Mesendoderm (in vitro differentiated cells): ENCODE data around the gene RNF11.
"Not testable (repeated sequence)": the region's sequence is repeated elsewhere in the genome, so short reads cannot be mapped to it uniquely, and the experiment has no call there.

ENCODE experiments used
- DNase-seq: peaks from one replicate; pipeline ENCODE4 v3.0.0; 2013
- H2AK5ac ChIP-seq: 2 replicates; pipeline ENCODE4 v1.6.1; 2013; ENCODE audit warnings: low read length, inconsistent platforms
- H2BK120ac ChIP-seq: 2 replicates; pipeline ENCODE4 v1.6.1; 2013; ENCODE audit warnings: low read depth, mild to moderate bottlenecking, low read length, moderate library complexity, mixed read lengths
- H2BK15ac ChIP-seq: replicated peaks from 2 replicates; pipeline ENCODE4 v1.6.1; 2013; ENCODE audit warnings: low read depth, mild to moderate bottlenecking, moderate library complexity
- H2BK5ac ChIP-seq: 2 replicates; pipeline ENCODE4 v1.6.1; 2013; ENCODE audit warnings: low read length, inconsistent platforms
- H3K18ac ChIP-seq: 2 replicates; pipeline ENCODE4 v1.6.1; 2013; ENCODE audit warnings: mild to moderate bottlenecking, low read length, mixed read lengths
- H3K23ac ChIP-seq: one replicate; pipeline ENCODE4 v1.6.1; 2013; ENCODE audit warnings: low read length
- H3K27ac ChIP-seq: 2 replicates; pipeline ENCODE4 v1.5.1; 2013; ENCODE audit warnings: low read depth, mild to moderate bottlenecking, inconsistent platforms, low read length, moderate library complexity
- H3K27me3 ChIP-seq: 2 replicates; pipeline ENCODE4 v1.6.1; 2013; ENCODE audit warnings: low read length, control low read depth, mild to moderate bottlenecking, inconsistent platforms; ENCODE audit not compliant: insufficient read depth, poor library complexity
- H3K36me3 ChIP-seq: 2 replicates; pipeline ENCODE4 v1.6.1; 2013; ENCODE audit warnings: low read length, inconsistent platforms; ENCODE audit not compliant: control insufficient read depth, insufficient read depth
- H3K4ac ChIP-seq: one replicate; pipeline ENCODE4 v1.6.1; 2013; ENCODE audit warnings: low read depth, mild to moderate bottlenecking, low read length, moderate library complexity
- H3K4me1 ChIP-seq: 2 replicates; pipeline ENCODE4 v1.6.1; 2013; ENCODE audit warnings: low read depth, low read length, inconsistent platforms; ENCODE audit not compliant: control insufficient read depth
- H3K4me2 ChIP-seq: 2 replicates; pipeline ENCODE4 v1.6.1; 2013; ENCODE audit warnings: low read length
- H3K4me3 ChIP-seq: 2 replicates; pipeline ENCODE4 v1.5.1; 2013; ENCODE audit warnings: mild to moderate bottlenecking, low read length
- H3K56ac ChIP-seq: one replicate; pipeline ENCODE4 v1.6.1; 2013; ENCODE audit warnings: low read length
- H3K79me1 ChIP-seq: 2 replicates; pipeline ENCODE4 v1.6.1; 2013; ENCODE audit warnings: low read length, inconsistent platforms
- H3K79me2 ChIP-seq: 2 replicates; pipeline ENCODE4 v1.6.1; 2013; ENCODE audit warnings: mild to moderate bottlenecking, low read length; ENCODE audit not compliant: control insufficient read depth, insufficient read depth
- H3K9ac ChIP-seq: 2 replicates; pipeline ENCODE4 v1.6.1; 2013; ENCODE audit warnings: low read length, inconsistent platforms
- H4K5ac ChIP-seq: one replicate; pipeline ENCODE4 v1.6.1; 2013; ENCODE audit warnings: low read length
- H4K8ac ChIP-seq: one replicate; pipeline ENCODE4 v1.6.1; 2013; ENCODE audit warnings: low read depth, mild to moderate bottlenecking, control low read depth, low read length, moderate library complexity
- WGBS: extraction: QIAGEN DNeasy Blood & Tissue Kit; methylation state at CpG from one replicate; pipeline ENCODE4 v1.1.7; 2013; ENCODE audit warnings: low lambda C conversion rate, missing lambda C conversion rate; ENCODE audit not compliant: insufficient coverage; ENCODE audit errors: extremely low coverage; 5-methylcytosine and 5-hydroxymethylcytosine counted together

RNF11 gene

GRCh38 chr1:51230501-51231078, 5.5 kb upstream of the RNF11 start:
- Histone ChIP-seq H3K27me3 (no peaks in the 10 kb centered on the region), H2AK5ac (no peak overlapping the region), H4K5ac (no peak overlapping the region), H3K56ac (no peak overlapping the region), H3K9ac (no peak overlapping the region), H2BK120ac (no peak overlapping the region), H3K23ac (no peak overlapping the region), H3K79me2 (no peaks in the 10 kb centered on the region), H3K4me3 (no peak overlapping the region), H2BK5ac (no peak overlapping the region), H3K79me1 (no peaks in the 10 kb centered on the region), H3K4me2 (no peak overlapping the region), H3K18ac (no peak overlapping the region), H3K4me1 (peaks cover 7% of the 10 kb centered on the region), H3K4ac (no peak overlapping the region), H2BK15ac (no peak overlapping the region), H3K27ac (no peak overlapping the region), H3K36me3 (no peaks in the 10 kb centered on the region), H4K8ac (no peak overlapping the region)
- WGBS: no CpG with 5 or more reads among the region's 5 CpGs
- no peak for DNase-seq

- WGBS: no CpG with 5 or more reads among the region's 3 CpGs
- H3K4ac ChIP-seq: no peak overlapping the region
- no peak overlapping the region for H3K27ac ChIP-seq
- H3K79me1 ChIP-seq: no peaks in the 10 kb centered on the region
- no peaks in the 10 kb centered on the region for H3K27me3 ChIP-seq
- no peak overlapping the region for H3K23ac ChIP-seq
- H3K4me1 ChIP-seq: peaks cover 8% of the 10 kb centered on the region
- H2BK120ac ChIP-seq: no peak overlapping the region
- no peak overlapping the region for H4K5ac ChIP-seq
- H3K18ac ChIP-seq: no peak overlapping the region
- H3K36me3 ChIP-seq: no peaks in the 10 kb centered on the region
- H3K4me3 ChIP-seq: no peak overlapping the region
- H2AK5ac ChIP-seq: no peak overlapping the region
- no peak overlapping the region for H2BK5ac ChIP-seq
- H3K56ac ChIP-seq: no peak overlapping the region
- no peak overlapping the region for H3K9ac ChIP-seq
- no peaks in the 10 kb centered on the region for H3K79me2 ChIP-seq
- H4K8ac ChIP-seq: no peak overlapping the region
- DNase-seq: no peak
- H2BK15ac ChIP-seq: no peak overlapping the region
- H3K4me2 ChIP-seq: no peak overlapping the region
Observed at GRCh38 chr1:51231120-51231519, 5.0 kb upstream of the RNF11 start.

DNA sequence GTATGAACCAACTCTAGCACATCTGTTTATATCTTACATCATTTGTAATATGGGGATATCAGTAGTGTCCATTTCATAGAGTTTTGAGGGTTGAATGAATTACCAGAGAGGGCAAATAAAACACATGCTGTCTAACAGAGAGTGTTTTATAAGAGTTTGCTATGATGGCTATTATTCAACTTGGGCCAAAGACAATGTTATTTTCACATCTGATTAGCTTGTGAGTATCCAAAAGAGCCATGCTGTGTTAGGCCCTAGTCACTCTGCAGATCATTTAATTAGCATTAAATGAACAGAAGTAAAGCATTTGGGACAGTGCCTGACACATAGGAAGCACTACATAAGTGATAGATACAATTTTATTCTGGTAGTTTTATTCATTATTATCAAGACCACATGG, 4.2 kb upstream of the RNF11 start:
- no peak overlapping the region for H3K18ac ChIP-seq
- H2BK5ac ChIP-seq: no peak overlapping the region
- no peak overlapping the region for H3K23ac ChIP-seq
- H4K8ac ChIP-seq: no peak overlapping the region
- no peaks in the 10 kb centered on the region for H3K27me3 ChIP-seq
- no peak for DNase-seq
- no peak overlapping the region for H3K4me2 ChIP-seq
- peaks cover 4% of the 10 kb centered on the region for H3K79me2 ChIP-seq
- H2BK120ac ChIP-seq: no peak overlapping the region
- no peak overlapping the region for H4K5ac ChIP-seq
- no peak overlapping the region for H2AK5ac ChIP-seq
- H3K4me3 ChIP-seq: no peak overlapping the region
- H3K79me1 ChIP-seq: no peaks in the 10 kb centered on the region
- no peak overlapping the region for H3K4ac ChIP-seq
- no peak overlapping the region for H3K27ac ChIP-seq
- H3K56ac ChIP-seq: no peak overlapping the region
- no peak overlapping the region for H3K9ac ChIP-seq
- no peak overlapping the region for H2BK15ac ChIP-seq
- H3K36me3 ChIP-seq: no peaks in the 10 kb centered on the region
- peaks cover 8% of the 10 kb centered on the region for H3K4me1 ChIP-seq

- not testable (repeated sequence) for H2BK5ac ChIP-seq, H4K8ac ChIP-seq, H3K27me3 ChIP-seq, H3K9ac ChIP-seq, DNase-seq, H3K4me3 ChIP-seq, H3K18ac ChIP-seq, H2BK15ac ChIP-seq, H3K4ac ChIP-seq, H2BK120ac ChIP-seq, H3K23ac ChIP-seq, H4K5ac ChIP-seq, H3K56ac ChIP-seq, H3K4me1 ChIP-seq, H3K79me1 ChIP-seq, H3K27ac ChIP-seq, H3K36me3 ChIP-seq, H2AK5ac ChIP-seq, H3K4me2 ChIP-seq
- WGBS: no CpG with 5 or more reads among the region's 7 CpGs
- peaks cover 20% of the 10 kb centered on the region for H3K79me2 ChIP-seq
Observed at GRCh38 chr1:51234236-51234635, 1.8 kb upstream of the RNF11 start.

- Histone ChIP-seq H3K79me2 (peaks cover 24% of the 10 kb centered on the region), H2BK120ac (no peak overlapping the region), H2BK15ac (no peak overlapping the region), H2BK5ac (no peak overlapping the region), H3K18ac (no peak overlapping the region), H3K27ac (no peak overlapping the region), H3K36me3 (no peaks in the 10 kb centered on the region), H4K8ac (no peak overlapping the region), H3K56ac (peak overlapping the region; percentile 70), H2AK5ac (no peak overlapping the region), H4K5ac (no peak overlapping the region), H3K27me3 (no peaks in the 10 kb centered on the region), H3K4me2 (no peak overlapping the region), H3K4me3 (no peak overlapping the region), H3K4me1 (peaks cover 8% of the 10 kb centered on the region), H3K23ac (peak overlapping the region; percentile 57), H3K4ac (no peak overlapping the region), H3K79me1 (peaks cover 6% of the 10 kb centered on the region), H3K9ac (peak overlapping the region; percentile 26)
- WGBS: no CpG with 5 or more reads among the region's 8 CpGs
- peak; percentile 20 for DNase-seq
Observed at GRCh38 chr1:51234721-51235425, 1.2 kb upstream of the RNF11 start.
